Ramos (cell line): ENCODE data around the gene NOC4L.
"Not testable (repeated sequence)": the region's sequence is repeated elsewhere in the genome, so short reads cannot be mapped to it uniquely, and the experiment has no call there.

Experiments used
- in situ Hi-C: fragments of 300-500 bp; cut with MboI; formaldehyde crosslinking; loops from one replicate; pipeline ENCODE4 v1.14.3; 2022; ENCODE audit warnings: low sequenced_read_pairs; ENCODE audit not compliant: unreplicated experiment

Gene NOC4L

GRCh38 chr12:132191715-132192553 lies 47.7 kb downstream of the NOC4L start:
- in situ Hi-C loops, result no loop called here

- in situ Hi-C loops, result no loop called here
Observed at GRCh38 chr12:132194056-132194455, 49.8 kb downstream of the NOC4L start.

GRCh38 chr12:132194556-132194955 lies 50.3 kb downstream of the NOC4L start:
- in situ Hi-C loops, result no loop called here

GRCh38 chr12:132195242-132195641 lies 51.0 kb downstream of the NOC4L start:
- in situ Hi-C loops, result not testable (repeated sequence)

GRCh38 chr12:132196038-132196872 lies 52.0 kb downstream of the NOC4L start:
- in situ Hi-C loops, result no loop called here

- in situ Hi-C loops, result no loop called here
Observed at GRCh38 chr12:132196873-132197390, 52.7 kb downstream of the NOC4L start.

GRCh38 chr12:132197581-132198354 lies 53.5 kb downstream of the NOC4L start:
- in situ Hi-C loops, result no loop called here

GRCh38 chr12:132199101-132199500 lies 54.8 kb downstream of the NOC4L start:
- in situ Hi-C loops, result no loop called here

GRCh38 chr12:132199526-132200319 lies 55.5 kb downstream of the NOC4L start:
- in situ Hi-C loops, result no loop called here

GRCh38 chr12:132200800-132201199 lies 56.5 kb downstream of the NOC4L start:
- in situ Hi-C loops, result no loop called here

GRCh38 chr12:132201391-132202120 lies 57.3 kb downstream of the NOC4L start:
- in situ Hi-C loops, result no loop called here
